ENCODE data around the gene CACHD1.

DNA sequence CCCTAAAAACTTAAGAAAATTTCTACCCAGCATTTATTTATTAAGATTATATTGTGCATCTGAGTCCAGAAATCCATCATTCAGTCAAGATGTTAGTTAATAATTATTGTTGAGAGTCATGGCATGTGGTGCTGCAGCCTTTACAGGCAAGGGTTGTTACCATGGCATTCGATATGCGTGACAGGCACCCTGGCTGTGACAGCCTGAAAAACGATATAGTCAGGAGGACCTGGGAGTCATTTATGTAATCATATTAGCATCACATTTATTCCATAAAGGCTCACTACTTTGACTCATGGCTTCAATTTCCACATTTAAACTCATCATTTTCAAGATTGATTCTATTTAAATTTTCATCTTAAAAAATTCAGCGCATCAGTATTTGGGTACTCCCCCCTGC lies 68.0 kb downstream of the CACHD1 start:
- TF ChIP-seq, protein P1, sequence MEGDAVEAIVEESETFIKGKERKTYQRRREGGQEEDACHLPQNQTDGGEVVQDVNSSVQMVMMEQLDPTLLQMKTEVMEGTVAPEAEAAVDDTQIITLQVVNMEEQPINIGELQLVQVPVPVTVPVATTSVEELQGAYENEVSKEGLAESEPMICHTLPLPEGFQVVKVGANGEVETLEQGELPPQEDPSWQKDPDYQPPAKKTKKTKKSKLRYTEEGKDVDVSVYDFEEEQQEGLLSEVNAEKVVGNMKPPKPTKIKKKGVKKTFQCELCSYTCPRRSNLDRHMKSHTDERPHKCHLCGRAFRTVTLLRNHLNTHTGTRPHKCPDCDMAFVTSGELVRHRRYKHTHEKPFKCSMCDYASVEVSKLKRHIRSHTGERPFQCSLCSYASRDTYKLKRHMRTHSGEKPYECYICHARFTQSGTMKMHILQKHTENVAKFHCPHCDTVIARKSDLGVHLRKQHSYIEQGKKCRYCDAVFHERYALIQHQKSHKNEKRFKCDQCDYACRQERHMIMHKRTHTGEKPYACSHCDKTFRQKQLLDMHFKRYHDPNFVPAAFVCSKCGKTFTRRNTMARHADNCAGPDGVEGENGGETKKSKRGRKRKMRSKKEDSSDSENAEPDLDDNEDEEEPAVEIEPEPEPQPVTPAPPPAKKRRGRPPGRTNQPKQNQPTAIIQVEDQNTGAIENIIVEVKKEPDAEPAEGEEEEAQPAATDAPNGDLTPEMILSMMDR (IDR thresholded peaks at IDR 0.05 in 2 of 3, conservative IDR thresholded peaks at IDR 0.05 in 1 of 3; ENCODE audit: borderline replicate concordance in 1 of 3, insufficient read depth in 1 of 3, low read depth in 2 of 3, low read length in 2 of 3), result no peak
- TF ChIP-seq JUND (IDR thresholded peaks at IDR 0.05), result no peak
- TF ChIP-seq EZH2phosphoT487 (IDR thresholded peaks at IDR 0.05; ENCODE audit: borderline replicate concordance), result no peak
- no peak for TF ChIP-seq EZH2 (IDR thresholded peaks at IDR 0.05)

Measured in HCT116 (cell line).